GM21423 (cell line): Measurements from ENCODE around the gene SLC6A7.
"Not testable (repeated sequence)": the region's sequence is repeated elsewhere in the genome, so short reads cannot be mapped to it uniquely, and the experiment has no call there.

ENCODE experiments used
- ATAC-seq: cut with Tn5 transposase; IDR thresholded peaks from one replicate; pipeline ENCODE4 v1.9.1; 2021; ENCODE audit warnings: mild to moderate bottlenecking, moderate library complexity; ENCODE audit not compliant: unreplicated experiment

The SLC6A7 gene

GRCh38 chr5:150238646-150239045, 48.8 kb downstream of the SLC6A7 start:
- ATAC-seq: no peak

DNA sequence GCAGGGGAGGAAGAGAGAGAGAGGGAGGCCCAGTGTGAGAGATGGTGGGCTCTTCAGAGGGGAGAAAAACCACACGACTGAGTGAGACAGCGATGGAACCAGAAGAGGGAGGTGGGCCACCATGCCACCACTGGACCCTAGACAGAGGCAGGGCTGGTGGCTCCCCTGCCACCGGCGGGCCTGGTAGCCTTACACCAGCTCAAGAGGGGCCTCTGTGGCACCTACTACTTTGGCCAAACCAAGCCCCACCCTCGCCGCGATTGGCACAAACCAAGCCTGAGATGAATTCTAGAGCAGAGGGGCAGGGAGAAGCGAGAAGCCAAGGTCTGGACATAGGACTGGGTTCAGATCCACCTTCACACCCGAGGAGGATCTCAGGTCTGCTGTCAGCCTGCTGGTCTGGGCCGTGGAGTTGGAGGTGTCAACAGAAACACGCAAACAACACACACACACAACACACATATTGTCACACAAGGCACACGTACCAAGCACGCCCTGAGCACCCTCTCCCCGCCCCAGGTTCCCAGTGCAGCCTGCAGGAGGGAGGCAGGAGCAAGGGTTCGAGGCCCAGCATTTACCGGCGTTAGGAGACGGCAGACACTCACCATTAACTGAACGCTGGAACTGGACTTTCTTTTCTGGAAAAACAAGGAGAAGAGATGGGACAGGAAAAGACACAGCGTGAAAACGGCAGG, 49.4 kb downstream of the SLC6A7 start:
- ATAC-seq: no peak

DNA sequence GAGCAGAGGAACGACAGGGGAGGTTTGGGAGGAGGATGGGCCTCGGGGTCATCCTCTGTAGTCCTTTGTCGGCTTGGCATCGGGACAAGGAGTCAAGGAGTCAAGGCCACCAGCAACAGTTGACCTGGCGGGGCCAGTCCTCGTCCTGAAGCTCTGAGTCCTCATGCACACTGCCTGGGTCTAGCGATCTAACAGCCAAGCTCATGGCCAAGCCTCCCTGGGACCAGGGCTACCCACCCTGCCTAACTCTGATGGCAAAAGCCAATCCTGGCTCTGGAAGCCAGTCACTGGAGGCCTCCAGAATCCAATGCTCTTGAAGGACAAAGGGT, 49.9 kb downstream of the SLC6A7 start:
- ATAC-seq: no peak

GRCh38 chr5:150241298-150242160, 51.7 kb downstream of the SLC6A7 start:
- no peak for ATAC-seq

DNA sequence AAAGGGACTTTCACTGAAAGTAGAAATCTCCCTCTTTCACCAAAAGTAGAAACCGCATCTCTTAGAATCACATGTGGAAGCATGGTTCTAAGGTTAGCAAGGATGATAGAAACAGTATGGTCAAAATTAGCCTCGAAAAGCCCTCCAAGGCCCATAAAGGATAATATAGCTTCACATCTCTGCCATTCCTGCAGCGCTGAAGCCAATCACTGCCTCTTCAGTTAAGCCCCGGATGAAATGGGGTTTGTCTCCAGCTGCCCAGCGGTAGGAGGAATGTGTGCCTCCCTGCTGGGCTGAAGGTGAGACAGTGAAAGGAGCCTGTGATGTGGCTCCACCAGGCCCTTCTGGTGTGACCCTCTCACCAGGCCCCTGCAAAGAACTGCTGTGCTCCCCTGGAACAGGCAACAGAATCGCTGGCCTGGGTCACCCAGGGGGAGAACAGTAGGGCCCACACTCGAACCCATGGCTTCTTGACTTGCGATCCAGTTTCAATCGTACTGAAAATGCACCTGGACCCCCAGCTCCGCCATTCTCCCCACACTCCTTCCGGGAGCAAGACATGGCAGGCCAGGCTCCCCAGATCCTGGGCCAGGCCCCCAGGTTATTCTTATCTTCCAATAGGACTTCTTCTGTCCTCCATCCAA, 52.5 kb downstream of the SLC6A7 start:
- no peak for ATAC-seq

DNA sequence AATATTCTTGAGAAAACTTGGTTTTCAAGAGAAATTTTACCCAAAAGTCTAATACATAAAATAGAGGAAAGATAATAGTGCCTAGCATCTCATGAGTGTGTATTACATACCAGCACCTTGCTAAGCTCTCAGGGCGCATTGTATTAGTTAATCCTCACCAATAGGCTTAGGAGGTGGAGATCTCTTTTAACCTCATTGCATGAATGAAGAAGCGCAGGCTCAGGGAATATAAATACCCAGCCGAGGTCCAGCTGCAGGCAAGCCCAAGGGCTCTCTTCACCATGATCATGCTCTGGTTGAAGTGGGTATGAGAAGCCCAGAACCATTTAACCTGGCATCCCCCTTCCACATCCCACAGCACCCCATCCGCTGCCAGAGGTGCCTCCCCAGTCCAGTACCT, 53.7 kb downstream of the SLC6A7 start:
- ATAC-seq: no peak

GRCh38 chr5:150244209-150244608, 54.3 kb downstream of the SLC6A7 start:
- ATAC-seq: no peak

DNA sequence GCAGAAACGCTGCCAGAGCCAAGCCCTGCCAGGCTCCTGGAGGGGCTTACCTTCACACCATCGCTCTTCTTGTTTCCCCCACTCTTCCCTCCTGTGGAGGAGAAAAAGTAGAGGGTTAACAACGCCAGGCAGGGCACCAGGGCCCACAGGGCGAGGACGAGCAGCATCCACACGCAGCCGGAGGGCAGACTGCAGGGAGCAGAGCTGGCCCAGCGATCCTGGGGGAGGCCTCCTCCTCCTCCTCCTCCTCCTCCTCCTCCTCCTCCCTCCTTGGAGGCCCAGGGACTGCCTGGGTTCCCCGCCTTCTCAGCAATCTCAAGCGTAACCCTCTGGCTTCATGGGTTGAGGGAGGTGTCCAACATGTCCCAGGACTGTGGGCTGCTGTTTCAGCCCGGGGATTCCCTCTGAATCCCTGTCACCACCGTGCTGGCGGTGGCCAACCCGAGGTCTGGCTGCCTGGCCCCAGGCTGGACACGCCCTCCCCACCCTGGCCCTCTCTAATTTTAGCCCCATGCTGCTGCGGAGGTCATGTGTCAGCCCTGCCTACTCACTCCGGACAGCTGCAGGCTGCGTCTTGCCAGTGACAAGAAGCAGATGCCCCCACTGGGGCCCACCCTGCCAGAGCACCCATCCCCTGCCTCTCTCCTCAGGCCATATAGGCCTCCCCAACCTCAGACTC, 55.4 kb downstream of the SLC6A7 start:
- ATAC-seq: no peak

- no peak for ATAC-seq
These were observed 55.9 kb downstream of the SLC6A7 start for GRCh38 chr5:150245808-150246207.

DNA sequence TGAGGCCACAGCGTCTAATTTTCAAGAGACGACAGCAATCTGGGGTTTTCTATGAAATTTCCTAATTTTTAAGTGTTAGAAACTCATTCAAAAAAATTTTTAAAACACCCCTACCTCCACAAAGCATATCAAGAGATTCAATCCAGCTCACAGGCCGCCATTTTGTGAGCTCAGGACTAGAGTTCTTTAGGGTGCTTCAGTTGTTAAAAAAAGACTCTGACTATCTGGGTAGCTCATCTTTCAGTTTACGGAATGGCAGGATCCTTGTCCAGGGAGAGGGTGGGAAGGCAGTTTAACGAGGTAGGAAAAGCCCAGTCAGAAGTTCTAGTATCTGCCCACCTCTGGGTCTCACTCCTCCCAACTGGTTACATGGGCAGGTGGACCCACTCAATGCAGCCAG, 56.6 kb downstream of the SLC6A7 start:
- ATAC-seq: no peak

- ATAC-seq: no peak
These were observed 57.0 kb downstream of the SLC6A7 start for GRCh38 chr5:150246835-150247234.

- ATAC-seq: no peak
These were observed 57.9 kb downstream of the SLC6A7 start for GRCh38 chr5:150247726-150248125.

DNA sequence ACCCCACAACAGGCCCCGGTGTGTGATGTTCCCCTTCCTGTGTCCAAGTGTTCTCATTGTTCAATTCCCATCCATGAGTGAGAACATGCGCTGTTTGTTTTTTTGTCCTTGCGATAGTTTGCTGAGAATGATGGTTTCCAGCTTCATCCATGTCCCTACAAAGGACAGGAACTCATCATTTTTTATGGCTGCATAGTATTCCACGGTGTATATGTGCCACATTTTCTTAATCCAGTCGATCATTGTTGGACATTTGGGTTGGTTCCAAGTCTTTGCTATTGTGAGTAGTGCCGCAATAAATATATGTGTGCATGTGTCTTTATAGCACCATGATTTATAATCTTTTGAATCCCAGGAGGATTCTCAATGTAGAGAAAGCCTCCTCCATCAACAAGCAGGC, 58.6 kb downstream of the SLC6A7 start:
- not testable (repeated sequence) for ATAC-seq

GRCh38 chr5:150248946-150249345, 59.1 kb downstream of the SLC6A7 start:
- ATAC-seq: no peak

DNA sequence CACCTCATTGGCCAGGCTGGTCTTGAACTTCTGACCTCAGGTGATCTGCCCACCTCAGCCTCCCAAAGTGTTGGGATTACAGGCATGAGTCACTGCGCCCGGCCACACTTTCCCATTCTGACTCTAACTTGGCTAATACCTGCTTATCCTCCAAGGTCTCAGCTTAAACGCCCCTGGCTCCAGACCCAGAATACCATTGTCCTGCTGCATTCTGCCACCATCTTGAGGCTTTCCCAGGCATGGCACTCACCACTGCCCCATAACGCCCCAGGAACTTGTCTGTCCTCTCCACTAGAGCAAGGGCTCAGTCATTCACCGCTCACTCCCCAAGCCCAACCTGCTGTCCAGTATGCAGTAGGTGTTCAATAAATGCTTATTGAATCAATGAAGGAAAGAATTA, 59.9 kb downstream of the SLC6A7 start:
- no peak for ATAC-seq

- no peak for ATAC-seq
These were observed 61.6 kb downstream of the SLC6A7 start for GRCh38 chr5:150251504-150251903.

GRCh38 chr5:150252489-150252888, 62.6 kb downstream of the SLC6A7 start:
- ATAC-seq: no peak

DNA sequence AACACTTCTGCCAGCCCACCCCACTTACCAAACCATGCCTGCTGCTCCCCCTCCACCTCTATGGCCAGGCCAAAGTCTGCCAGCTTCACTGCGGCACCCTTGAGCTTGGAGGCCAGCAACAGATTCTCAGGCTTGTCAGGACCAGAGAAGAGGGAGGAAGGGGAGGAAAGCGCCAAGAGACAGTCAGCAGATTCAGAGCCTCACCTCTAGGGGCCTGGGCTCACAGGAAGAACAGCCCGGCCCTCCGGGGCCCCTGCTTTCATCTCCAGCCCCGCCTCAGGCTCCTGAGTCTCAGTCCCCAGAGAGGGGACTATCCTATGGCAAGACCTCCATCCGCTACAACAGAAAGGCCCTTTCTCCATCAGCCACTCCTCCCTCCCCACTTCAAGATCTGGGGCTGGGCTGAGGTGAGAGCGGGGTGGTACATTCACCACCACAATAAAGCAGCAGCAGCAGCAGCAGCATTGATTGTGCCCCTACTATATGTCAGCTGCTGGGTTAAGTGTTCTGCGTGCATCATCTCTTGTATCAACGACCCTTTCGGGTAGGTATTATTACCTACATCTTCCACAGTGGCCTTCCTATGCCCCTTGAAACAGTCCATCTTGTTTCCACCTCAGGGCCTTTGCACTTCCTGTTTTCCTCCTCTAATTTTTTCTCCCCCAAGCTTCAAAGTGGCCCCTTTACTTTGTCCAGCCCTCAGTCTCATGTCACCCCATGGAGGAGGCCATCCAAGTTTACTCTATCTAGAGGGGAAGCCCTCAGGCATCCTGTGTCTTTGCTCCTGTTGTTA, 63.8 kb downstream of the SLC6A7 start:
- ATAC-seq: no peak

DNA sequence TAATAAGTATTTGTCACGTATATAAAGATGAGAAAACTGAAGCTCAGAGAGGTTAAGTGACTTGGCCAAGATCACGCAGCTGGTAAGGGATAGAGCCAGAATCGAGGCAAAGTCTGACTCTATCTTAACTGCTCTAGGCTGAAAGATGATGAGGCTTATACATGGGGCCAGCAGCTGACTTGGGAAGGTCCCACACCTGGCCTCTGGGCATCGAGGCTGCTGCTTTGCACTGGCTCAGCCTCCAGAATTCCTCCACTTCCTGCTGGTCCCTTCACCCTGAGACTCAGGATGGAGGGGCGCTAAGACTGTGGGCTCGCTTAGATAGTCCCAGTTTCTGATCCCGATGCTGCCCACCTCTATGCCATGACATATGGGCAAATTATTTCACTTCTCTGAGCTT, 64.5 kb downstream of the SLC6A7 start:
- ATAC-seq: no peak

DNA sequence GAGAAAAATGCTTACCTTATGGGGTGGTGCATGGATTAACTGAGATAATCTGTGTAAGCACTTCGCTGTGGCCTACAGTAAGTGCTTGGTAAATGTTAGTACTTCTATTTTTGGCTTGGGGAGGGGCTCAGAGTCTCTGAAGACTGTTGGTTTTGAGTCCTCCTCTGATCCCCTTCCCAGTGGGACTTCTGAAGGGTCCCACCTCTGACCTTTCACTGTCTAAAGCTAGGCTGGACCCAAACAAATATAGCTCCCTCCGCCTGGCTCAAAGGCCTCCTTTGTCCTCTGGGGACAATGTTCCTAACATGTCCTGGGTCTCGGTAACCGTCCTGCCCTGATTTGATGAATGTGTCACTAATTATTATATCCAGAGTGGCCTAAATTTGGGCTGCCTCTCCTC, 64.9 kb downstream of the SLC6A7 start:
- ATAC-seq: no peak
